HG03442 (cell line): ENCODE results near the gene DCLRE1A.
A peak's percentile ranks its signal among the peaks of the same experiment; 100 is the strongest.

ENCODE experiments used
- ATAC-seq: cut with Tn5 transposase; IDR thresholded peaks from one replicate; pipeline ENCODE4 v1.9.1; 2021; ENCODE audit warnings: mild to moderate bottlenecking, moderate library complexity; ENCODE audit not compliant: unreplicated experiment

Gene DCLRE1A

DNA sequence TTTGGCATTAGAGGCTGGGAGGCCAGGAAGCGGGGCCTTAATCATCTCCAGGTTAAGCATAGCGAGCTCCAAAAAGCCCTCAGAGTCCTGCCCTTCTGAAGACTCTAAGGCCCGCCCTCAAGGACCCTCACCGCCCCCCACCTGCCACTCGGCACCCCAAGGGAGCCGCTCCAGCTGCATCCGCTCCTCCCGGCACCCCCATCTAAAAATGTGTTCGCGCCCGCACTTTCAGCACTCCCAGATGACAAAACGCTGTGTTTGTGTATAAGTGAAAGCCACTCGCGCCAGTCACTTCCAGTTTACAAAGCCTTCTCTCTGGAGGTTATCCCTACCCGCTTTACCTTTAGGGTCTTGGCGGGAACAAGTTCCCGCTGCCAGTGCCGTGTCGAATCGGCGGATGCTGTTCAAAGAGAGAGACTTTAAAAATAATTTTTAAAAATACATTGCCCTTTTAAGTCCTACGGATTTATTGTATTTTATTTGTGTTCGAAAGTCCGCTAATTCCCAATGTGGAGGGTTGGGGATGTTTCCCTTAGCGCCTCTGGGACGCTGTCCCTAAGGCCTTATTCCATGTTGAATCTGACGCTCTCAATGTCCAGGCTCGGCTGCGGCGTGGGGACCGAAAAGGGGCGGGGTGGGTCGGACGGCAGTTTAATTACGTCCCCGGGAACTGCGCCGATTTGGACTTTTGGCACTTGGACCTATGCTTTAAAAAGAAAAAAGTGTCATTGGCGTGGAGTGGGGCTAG lies at the start of gene DCLRE1A, which contains the start of gene NHLRC2:
DCLRE1A (minus strand) TSS at position 70 of the 748 bp plus-strand sequence. CDS start 900 bp downstream, outside the sequence.
NHLRC2 (plus strand) TSS at position 649 of the 748 bp plus-strand sequence. CDS start 212 bp downstream, outside the sequence.
- ATAC-seq = peak; percentile 31

- no peak for ATAC-seq
These were observed 46.2 kb upstream of the DCLRE1A start for GRCh38 chr10:113899952-113900598.

DNA sequence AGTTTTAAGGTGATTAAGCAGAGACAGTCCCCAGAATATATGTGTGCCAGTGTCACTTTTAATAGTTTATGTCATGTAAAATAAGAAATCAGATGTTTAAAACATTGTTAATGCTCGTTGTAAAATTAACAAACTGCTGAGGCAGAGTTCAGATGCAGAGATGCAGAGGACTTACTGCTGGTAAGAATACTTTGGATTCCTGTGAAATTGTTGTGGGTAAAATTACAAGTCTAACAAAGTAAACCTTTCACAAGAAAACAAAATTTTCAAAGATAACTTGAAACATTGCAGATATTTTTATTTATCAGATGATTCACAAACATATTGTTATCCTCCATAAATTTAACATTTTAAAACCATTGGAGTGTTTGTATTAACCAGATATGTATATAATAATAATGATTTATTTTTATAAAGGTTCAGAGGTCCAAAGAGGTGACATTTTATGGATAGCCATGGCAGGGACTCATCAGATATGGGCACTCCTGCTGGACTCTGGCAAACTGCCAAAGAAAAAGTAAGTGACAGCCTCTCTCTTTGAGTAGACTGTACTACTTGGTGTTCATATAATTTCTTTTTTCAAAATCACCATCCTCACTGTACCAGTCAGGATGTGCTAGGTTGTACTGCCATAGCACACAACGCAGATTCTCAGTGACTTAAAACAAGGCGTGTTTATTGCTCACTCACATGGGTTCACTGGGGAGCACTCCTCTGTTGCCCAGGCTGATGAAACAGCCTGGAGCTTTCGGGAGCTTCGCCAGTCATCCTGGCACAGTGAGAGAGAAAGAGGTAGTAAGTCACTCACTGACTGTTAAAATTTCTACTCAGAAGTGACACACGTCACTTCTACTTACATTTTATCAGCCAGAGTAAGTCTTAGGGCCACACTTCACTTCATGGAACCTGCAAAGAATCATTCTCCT lies 44.1 kb upstream of the DCLRE1A start:
- no peak for ATAC-seq

GRCh38 chr10:113895018-113895417 lies 41.1 kb upstream of the DCLRE1A start:
- no peak for ATAC-seq

DNA sequence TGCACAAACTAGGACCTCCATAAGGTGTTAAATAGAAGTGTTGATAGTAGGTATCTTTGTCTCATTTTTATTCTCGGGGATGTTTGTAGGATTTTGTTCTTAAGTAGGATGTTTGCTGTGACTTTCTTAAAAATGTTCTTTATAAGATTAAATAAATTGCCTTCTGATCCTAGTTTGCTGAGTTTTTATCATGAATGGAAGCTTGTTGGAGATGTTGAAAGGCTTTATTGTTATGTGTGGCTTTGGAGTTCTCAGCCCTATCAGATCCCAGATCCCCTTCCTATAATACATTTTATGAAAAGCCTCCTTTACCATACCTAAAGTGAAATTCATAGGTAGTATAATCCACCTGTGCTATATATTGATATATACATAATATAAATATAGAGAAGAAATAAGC lies 40.7 kb upstream of the DCLRE1A start:
- no peak for ATAC-seq

DNA sequence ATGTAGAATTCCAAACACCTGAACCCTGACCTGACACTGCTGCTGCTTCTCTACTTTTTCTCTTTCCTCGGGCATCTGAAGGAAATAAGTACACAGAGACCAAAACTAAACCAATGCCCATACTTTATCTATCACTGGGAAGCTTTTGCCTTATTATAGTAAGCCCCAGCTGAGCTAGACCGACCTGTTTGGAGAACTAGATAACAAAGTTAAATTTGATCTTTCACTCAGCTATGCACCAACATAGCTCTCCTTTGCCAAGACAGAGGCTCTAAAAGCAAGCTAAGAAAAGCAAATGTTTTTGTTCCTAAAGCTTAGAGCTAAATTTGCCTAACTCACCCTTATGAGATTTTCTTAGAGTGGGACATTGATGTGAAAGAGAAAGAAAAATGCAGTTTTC lies 39.7 kb upstream of the DCLRE1A start:
- no peak for ATAC-seq

GRCh38 chr10:113891476-113891875 lies 37.6 kb upstream of the DCLRE1A start:
- no peak for ATAC-seq

DNA sequence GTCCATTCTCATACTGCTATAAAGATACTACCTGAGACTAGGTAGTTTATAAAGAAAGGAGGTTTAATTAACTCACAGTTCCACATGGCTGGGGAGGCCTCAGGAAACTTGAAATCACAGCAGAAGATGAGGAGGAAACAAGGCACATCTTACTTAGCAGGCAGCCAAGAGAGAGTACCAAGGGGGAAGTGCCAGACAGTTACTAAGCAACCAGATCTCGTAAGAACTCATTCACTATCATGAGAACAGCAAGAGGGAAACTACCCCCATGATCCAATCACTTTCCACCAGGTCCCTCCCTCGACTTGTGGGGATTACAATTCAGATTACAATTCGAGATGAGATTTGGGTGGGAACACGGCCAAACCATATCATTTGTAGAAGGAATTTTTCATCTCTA lies 36.9 kb upstream of the DCLRE1A start:
- no peak for ATAC-seq

DNA sequence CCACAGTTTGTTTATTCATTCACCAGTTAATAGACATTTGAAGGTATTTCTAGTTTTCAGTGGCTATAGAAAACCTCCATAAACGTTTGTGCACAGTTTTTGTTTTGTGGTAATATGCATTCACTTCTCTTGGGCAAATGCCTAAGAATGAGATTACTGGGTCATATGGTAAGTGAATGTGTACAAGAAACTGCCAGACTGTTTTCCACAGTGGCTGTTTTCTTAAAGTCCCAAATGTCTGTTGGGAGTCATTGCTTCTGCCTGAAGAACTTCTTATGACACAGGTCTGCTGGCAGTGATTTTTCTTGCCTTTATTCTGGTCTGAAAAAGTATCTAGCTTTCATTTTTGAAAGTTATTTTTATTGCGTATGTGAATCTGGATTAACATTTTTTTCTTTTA lies 36.0 kb upstream of the DCLRE1A start:
- ATAC-seq = no peak

- no peak for ATAC-seq
These were observed 28.4 kb upstream of the DCLRE1A start for GRCh38 chr10:113882240-113882639.

- ATAC-seq = peak; percentile 15
These were observed 26.4 kb upstream of the DCLRE1A start for GRCh38 chr10:113880236-113880635.

- ATAC-seq = peak; percentile 93
These were observed 25.8 kb upstream of the DCLRE1A start for GRCh38 chr10:113879691-113880090.

DNA sequence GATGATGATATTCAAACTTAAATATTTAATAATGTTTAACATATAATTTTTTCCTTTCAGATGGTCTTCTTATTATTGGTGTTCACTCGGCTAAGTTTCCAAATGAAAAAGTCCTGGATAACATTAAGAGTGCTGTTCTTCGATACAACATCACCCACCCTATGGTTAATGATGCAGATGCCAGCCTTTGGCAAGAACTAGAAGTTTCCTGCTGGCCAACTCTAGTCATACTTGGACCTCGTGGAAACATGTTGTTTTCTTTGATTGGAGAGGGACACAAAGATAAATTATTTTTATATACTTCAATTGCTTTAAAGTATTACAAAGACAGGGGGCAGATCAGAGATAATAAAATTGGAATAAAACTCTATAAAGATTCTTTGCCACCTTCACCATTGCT lies 22.6 kb upstream of the DCLRE1A start:
- ATAC-seq = no peak

DNA sequence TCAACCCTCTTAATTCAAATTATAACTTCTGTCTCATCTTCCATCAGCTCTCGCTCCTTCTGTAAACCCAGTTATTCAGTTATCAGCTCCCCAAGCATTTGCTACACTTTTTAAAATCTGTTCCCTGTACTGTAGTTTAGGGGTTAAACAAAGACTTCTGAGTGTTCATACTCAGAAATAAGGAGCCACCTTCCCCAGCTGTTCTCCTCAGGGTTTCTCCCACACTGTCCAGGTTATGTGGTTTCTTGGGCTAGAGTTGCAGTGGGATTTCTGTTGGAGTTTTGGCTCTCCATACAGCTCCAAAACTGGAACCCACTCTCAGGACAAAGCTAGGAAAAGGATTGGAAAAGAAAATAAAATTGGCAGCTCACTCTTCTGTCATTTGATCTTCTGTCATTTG lies 21.3 kb upstream of the DCLRE1A start:
- ATAC-seq = no peak

DNA sequence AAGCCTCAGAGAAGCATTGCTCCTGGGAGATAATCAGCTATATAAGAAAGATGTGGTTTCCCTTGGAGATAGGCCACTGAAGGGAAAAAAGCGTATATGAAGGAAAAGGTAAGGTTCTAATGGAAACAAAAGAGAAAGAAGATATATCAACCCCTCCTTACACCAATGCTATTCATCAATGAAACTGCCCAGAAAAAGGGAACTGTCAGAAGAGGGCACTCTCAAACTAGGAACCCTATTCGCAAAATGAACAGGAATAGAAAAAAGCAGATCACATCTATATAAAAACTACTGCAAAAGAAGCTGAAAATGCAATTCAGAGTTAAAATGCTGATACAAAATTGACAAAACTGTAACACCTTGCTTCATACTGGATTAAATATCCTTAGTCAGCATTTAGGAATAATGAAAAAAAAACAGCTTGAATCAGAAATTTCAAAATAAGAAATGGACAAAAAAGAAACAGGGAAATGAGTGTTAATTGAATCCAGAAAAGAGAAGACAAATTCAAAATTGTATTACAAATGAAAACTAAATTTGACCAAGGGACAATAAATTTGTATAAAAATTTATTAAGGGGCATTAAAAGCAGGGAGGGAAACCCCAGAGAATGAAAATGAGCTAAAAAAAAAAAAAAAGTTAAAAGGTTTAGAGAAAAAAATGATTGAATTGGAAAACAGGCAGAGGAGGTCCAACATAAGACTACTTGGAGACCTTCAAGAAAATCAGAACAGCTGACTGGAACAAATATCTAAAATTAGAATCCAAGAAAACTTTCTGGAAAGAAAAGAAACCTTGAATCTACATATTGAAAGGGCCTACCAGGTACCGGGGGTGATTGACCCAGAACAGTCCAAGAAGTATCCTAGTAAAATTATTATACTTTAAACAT lies 18.5 kb upstream of the DCLRE1A start:
- ATAC-seq = no peak

DNA sequence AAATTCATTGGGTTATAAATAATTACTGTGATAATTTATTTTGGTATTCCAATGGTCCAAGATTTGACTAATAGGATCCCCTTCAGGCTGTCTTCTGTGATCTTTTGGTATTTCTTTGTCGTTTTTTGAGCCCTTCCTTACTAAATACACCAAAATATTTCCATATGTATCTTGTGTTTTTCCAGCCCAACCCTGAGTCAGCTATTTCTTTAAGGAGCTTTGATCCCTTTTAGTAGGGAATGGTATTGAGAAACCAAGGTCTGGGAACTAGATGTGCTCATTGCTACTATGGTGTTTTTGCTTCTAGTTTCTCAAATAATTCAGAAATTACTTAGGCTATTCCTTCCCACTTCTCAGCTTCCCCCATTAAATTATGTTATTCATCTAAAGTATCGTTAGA lies 15.9 kb upstream of the DCLRE1A start:
- no peak for ATAC-seq

DNA sequence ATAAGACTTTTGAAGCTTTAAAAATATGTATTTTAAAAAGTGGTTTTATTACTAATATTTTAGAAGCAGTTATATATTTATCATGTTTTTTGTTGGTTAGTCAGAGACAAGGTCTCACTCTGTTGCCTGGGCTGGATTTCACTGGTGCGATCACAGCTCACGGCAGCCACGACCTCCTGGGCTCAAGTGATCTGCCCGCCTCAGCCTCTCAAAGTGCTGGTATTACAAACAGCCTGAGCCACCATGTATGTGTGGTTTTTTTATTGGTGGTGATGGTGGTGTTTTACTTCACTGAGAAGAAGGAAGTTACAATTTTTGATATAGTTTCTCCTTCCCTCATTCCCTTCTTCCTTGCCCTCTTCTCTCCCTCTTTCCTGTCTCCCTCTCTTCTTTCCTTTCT lies 14.0 kb upstream of the DCLRE1A start:
- no peak for ATAC-seq

DNA sequence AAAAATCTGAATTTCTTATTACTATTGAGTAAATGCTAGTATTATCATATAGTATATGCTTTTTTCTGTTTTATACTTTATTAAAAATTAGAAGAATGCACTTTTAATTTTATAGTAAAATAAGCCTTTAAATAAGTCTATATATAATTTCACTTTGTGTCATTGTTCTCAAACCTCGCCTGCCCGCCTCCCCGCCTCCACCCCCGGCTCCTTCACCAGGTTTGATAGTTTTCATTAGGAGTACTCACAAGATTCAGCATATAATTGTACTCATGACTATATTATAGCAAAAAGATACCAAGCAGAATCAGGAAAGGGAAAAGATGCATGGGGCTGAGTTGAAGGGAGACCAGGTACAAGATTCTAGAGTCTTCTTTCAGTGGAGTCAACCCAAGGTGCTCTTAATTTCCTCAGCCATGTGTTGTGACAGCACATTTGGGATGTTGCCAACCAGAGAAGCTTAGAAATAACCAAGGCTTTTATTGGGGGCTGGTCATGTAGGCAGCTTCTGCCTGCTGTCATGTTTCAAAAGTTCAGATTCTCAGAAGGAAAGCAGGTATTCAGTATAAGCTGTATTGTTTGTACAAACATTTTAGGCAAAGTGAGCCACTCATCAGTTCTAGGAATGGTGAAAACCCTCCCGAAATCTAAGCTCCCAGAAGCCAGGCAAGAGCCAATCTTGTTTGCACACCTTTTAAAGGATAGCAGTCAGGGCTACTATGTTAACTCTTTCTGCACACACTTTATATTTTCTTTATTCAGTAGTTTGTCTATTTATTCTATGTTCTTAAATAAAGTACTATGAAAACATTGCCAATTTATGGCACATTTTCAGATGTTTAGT lies 12.9 kb upstream of the DCLRE1A start:
- ATAC-seq = no peak

- ATAC-seq = no peak
These were observed 12.0 kb upstream of the DCLRE1A start for GRCh38 chr10:113865901-113866300.
